SU-DHL-6 (cell line): ENCODE results near the gene DNER.

ENCODE experiments used
- CTCF ChIP-seq: fragments of 200-600 bp; sonication (generic); IDR thresholded peaks from one replicate; pipeline ENCODE4 v1.5.1; 2017; ENCODE audit warnings: antibody characterized with exemption, mild to moderate bottlenecking, low read length, moderate library complexity; ENCODE audit not compliant: insufficient read depth, poor library complexity, severe bottlenecking
- EZH2phosphoT487 ChIP-seq: fragments of 200-600 bp; sonication (generic), shearing (Covaris generic); conservative IDR thresholded peaks from 2 replicates; pipeline ENCODE4 v1.6.1; 2018; ENCODE audit warnings: mild to moderate bottlenecking, antibody characterized with exemption, low read length, moderate library complexity, mixed read lengths

- no peak for TF ChIP-seq CTCF
- no peak for TF ChIP-seq EZH2phosphoT487
Measured at GRCh38 chr2:229447227-229447626, 267.1 kb downstream of the DNER start.
